T47D (cell line): ENCODE results near the gene PCTP.

Experiments used
- DNase-seq, 2 experiments: peaks; one replicate each; pipeline versions ENCODE4 v3.0.0 to v3.0.0-alpha.2; 2011 to 2012; ENCODE audit warnings: low read depth in 1 of 2, low spot score in 1 of 2
- JUND ChIP-seq: IDR thresholded peaks from 2 replicates; pipeline ENCODE4 v1.6.1; 2012; ENCODE audit warnings: low read depth
- in situ Hi-C: cut with HindIII; loops from 2 replicates; pipeline ENCODE4 v1.10.0; 2016; ENCODE audit warnings: low sequenced_read_pairs, low pct_unique_long_range_greater_than_20kb

Gene PCTP

GRCh38 chr17:55750750-55751657 is at the start of gene PCTP:
PCTP (plus strand) TSS chr17:55751051; CDS start chr17:55751104, 53 bp downstream.
- in situ Hi-C loops, result no loop called here
- peak; percentile 90 to 96 for DNase-seq
- no peak for TF ChIP-seq JUND

- no peak for TF ChIP-seq JUND
- in situ Hi-C loops, result no loop called here
These were observed 48.7 kb upstream of the PCTP start for GRCh38 chr17:55702150-55702549.

GRCh38 chr17:55704401-55704800 is 46.5 kb upstream of the PCTP start:
- no peak for TF ChIP-seq JUND
- in situ Hi-C loops, result no loop called here
- no peak for DNase-seq

More at GRCh38 chr17:55702150-55702549, 48.7 kb upstream of the PCTP start:
- DNase-seq, result no peak

GRCh38 chr17:55705847-55706246 is 45.0 kb upstream of the PCTP start:
- no peak for TF ChIP-seq JUND
- in situ Hi-C loops, result no loop called here
- DNase-seq, result peak in 1 of 2 experiments; percentile 20

GRCh38 chr17:55706808-55707773 is 43.8 kb upstream of the PCTP start:
- TF ChIP-seq JUND, result no peak
- in situ Hi-C loops, result no loop called here
- DNase-seq, result no peak

- in situ Hi-C loops, result no loop called here
- DNase-seq, result no peak
- TF ChIP-seq JUND, result no peak
These were observed 42.5 kb upstream of the PCTP start for GRCh38 chr17:55708175-55708974.

GRCh38 chr17:55709440-55709839 is 41.4 kb upstream of the PCTP start:
- no peak for DNase-seq
- in situ Hi-C loops, result no loop called here
- TF ChIP-seq JUND, result no peak

GRCh38 chr17:55709984-55710383 is 40.9 kb upstream of the PCTP start:
- no peak for DNase-seq
- no peak for TF ChIP-seq JUND
- in situ Hi-C loops, result no loop called here

GRCh38 chr17:55710410-55710809 is 40.4 kb upstream of the PCTP start:
- in situ Hi-C loops, result no loop called here
- TF ChIP-seq JUND, result no peak
- no peak for DNase-seq

GRCh38 chr17:55710829-55711496 is 39.9 kb upstream of the PCTP start:
- in situ Hi-C loops, result no loop called here
- TF ChIP-seq JUND, result no peak
- DNase-seq, result no peak

- in situ Hi-C loops, result no loop called here
- no peak for DNase-seq
- no peak for TF ChIP-seq JUND
These were observed 33.4 kb upstream of the PCTP start for GRCh38 chr17:55717432-55717831.
